Peyer's patch (tissue), 4 donors: ENCODE data around the gene TESMIN.

Source experiments
- CTCF ChIP-seq, 6 experiments: fragments of 450-650 bp in 4 of 6; fragments of 200-600 bp in 2 of 6; sonication (generic) in 1 of 6; IDR thresholded peaks; one replicate each; pipeline ENCODE4 v1.5.1; 2017 to 2019; ENCODE audit warnings: antibody characterized with exemption in 6 of 6, mild to moderate bottlenecking in 3 of 6, moderate library complexity in 1 of 6
- POLR2A ChIP-seq, 2 donors: fragments of 450-650 bp; IDR thresholded peaks; one replicate each; pipeline ENCODE4 v1.5.1; 2017; ENCODE audit warnings: antibody characterized with exemption in 2 of 2, mild to moderate bottlenecking in 2 of 2, moderate library complexity in 2 of 2

GRCh38 chr11:68741463-68741862 lies 9.9 kb downstream of the TESMIN start:
- TF ChIP-seq CTCF (IDR thresholded peaks at IDR 0.05) = no peak
- TF ChIP-seq POLR2A (IDR thresholded peaks at IDR 0.05) = no peak
